K562 (cell line): Measurements from ENCODE around the gene CDKN1B. TPM values are rescaled to one million over a fixed set of nuclear protein-coding genes. Genes with fewer than 3 reads are reported as not detected.
A peak's percentile ranks its signal among the peaks of the same experiment; 100 is the strongest.

Experiments used
- ATAC-seq: fragments of 200-7000 bp; cut with Tn5 transposase; 3 replicates; pipeline ENCODE4 v1.9.1; 2020; ENCODE audit warnings: moderate library complexity
- BruUV-seq: library from RNA; stranded (reverse); fragments of 400-500 nt; replicated peaks from 2 replicates; lab custom pipeline; 2021; lab: Mats Ljungman, UMichigan
- CTCF ChIA-PET: fragments of 300-600 bp; formaldehyde crosslinking; extraction: SDS; loops from one replicate; lab custom pipeline; 2021; ENCODE audit warnings: low intra/inter-chr PET ratio; lab: Yijun Ruan, JAX
- POLR2A ChIA-PET: fragments of 300-600, 350-650 bp; sonication (Branson Sonifier 250); formaldehyde crosslinking; extraction: SDS; loops from one replicate; lab custom pipeline; 2021; ENCODE audit warnings: antibody characterized with exemption, inconsistent platforms; lab: Yijun Ruan, JAX
- DNase-seq, 4 experiments: peaks; one replicate each; pipeline versions ENCODE4 v3.0.0 to v3.0.0-alpha.2; 2011 to 2018; ENCODE audit warnings: low spot score in 3 of 4, mixed read lengths in 3 of 4; ENCODE audit errors: extremely low read depth in 1 of 4
- FAIRE-seq: peaks from 2 replicates; lab custom pipeline; 2011; peaks lifted over from hg19 to GRCh38; lab: Jason Lieb, UNC
- H2AFZ ChIP-seq: 2 replicates; pipeline ENCODE4 v1.6.0; 2011; ENCODE audit warnings: low read depth, low read length, control low read depth, inconsistent platforms
- H3K27ac ChIP-seq: fragments of 200-600 bp; 3 replicates; pipeline ENCODE4 v1.8.0; 2011; ENCODE audit warnings: low read depth, mild to moderate bottlenecking, control low read depth, inconsistent platforms, low read length, moderate library complexity, mixed read lengths; ENCODE audit errors: extremely low read depth
- H3K27me3 ChIP-seq, 2 experiments: fragments of 300-600 bp in 1 of 2; 2 replicates in 1 of 2; 3 replicates in 1 of 2; pipeline versions ENCODE4 v1.6.0 to v1.8.0; 2011; ENCODE audit warnings: inconsistent platforms in 2 of 2, low read length in 2 of 2, mild to moderate bottlenecking in 1 of 2, mixed read lengths in 1 of 2, moderate library complexity in 1 of 2; ENCODE audit not compliant: control insufficient read depth in 2 of 2, insufficient read depth in 2 of 2
- H3K36me3 ChIP-seq: fragments of 300-600 bp; 3 replicates; pipeline ENCODE4 v1.8.0; 2011; ENCODE audit warnings: mild to moderate bottlenecking, low read length, inconsistent platforms; ENCODE audit not compliant: control insufficient read depth, insufficient read depth
- H3K4me1 ChIP-seq, 2 experiments: fragments of 200-600 bp in 1 of 2; replicated peaks in 1 of 2; 2 replicates in 1 of 2; 3 replicates in 1 of 2; pipeline versions ENCODE4 v1.5.1 to v1.8.0; 2011; ENCODE audit warnings: inconsistent platforms in 2 of 2, low read length in 2 of 2, mild to moderate bottlenecking in 1 of 2, mixed read lengths in 1 of 2, moderate library complexity in 1 of 2; ENCODE audit not compliant: control insufficient read depth in 2 of 2, insufficient read depth in 2 of 2
- H3K4me2 ChIP-seq: 2 replicates; pipeline ENCODE4 v1.6.1; 2011; ENCODE audit warnings: low read length, control low read depth, inconsistent platforms, mixed read lengths; ENCODE audit not compliant: insufficient read depth
- H3K4me3 ChIP-seq: fragments of 200-600 bp; sonication (generic), shearing (Covaris generic); 2 replicates; pipeline ENCODE4 v1.5.1; 2016; ENCODE audit warnings: control low read depth, inconsistent platforms
- H3K79me2 ChIP-seq: fragments of 200-600 bp; 3 replicates; pipeline ENCODE4 v1.8.0; 2011; ENCODE audit warnings: low read length, inconsistent platforms; ENCODE audit not compliant: control insufficient read depth, insufficient read depth
- H3K9ac ChIP-seq, 2 experiments: 2 replicates each; pipeline versions ENCODE4 v1.6.0 to v1.6.1; 2011; ENCODE audit warnings: low read depth in 2 of 2, low read length in 2 of 2, control low read depth in 1 of 2, inconsistent platforms in 1 of 2, mild to moderate bottlenecking in 1 of 2, mixed read lengths in 1 of 2; ENCODE audit not compliant: insufficient read depth in 1 of 2
- H3K9me1 ChIP-seq: one replicate; pipeline ENCODE4 v1.6.0; 2011; ENCODE audit warnings: inconsistent platforms, mild to moderate bottlenecking, low read length, moderate library complexity; ENCODE audit not compliant: control insufficient read depth, insufficient read depth
- H3K9me3 ChIP-seq: replicated peaks from 2 replicates; pipeline ENCODE4 v1.5.1; 2011; ENCODE audit warnings: low read depth, low read length, inconsistent platforms; ENCODE audit not compliant: control insufficient read depth, insufficient read depth
- H4K20me1 ChIP-seq: replicated peaks from 2 replicates; pipeline ENCODE4 v1.6.1; 2011; ENCODE audit warnings: low read length, inconsistent platforms, mixed read lengths; ENCODE audit not compliant: control insufficient read depth, insufficient read depth
- AFF1 ChIP-seq, 2 experiments: fragments of 450-650 bp; IDR thresholded peaks; 2 replicates each; pipeline ENCODE4 v1.6.1; 2018; ENCODE audit warnings: mild to moderate bottlenecking in 2 of 2, low read depth in 1 of 2; ENCODE audit not compliant: partially characterized antibody in 2 of 2
- LCOR ChIP-seq: sonication (generic); formaldehyde crosslinking; IDR thresholded peaks from 2 replicates; pipeline ENCODE4 v1.8.0; 2022; ENCODE audit warnings: mild to moderate bottlenecking, missing genetic modification reagents
- MLLT1 ChIP-seq, 2 experiments: fragments of 450-650 bp; IDR thresholded peaks; 2 replicates each; pipeline ENCODE4 v1.6.1; 2016
- POLR2A ChIP-seq: fragments of 450-650 bp; conservative IDR thresholded peaks from 2 replicates; pipeline ENCODE4 v1.6.1; 2016
- POLR2B ChIP-seq: fragments of 450-650 bp; IDR thresholded peaks from 2 replicates; pipeline ENCODE4 v1.6.1; 2018; ENCODE audit warnings: low read depth; ENCODE audit not compliant: partially characterized antibody
- ZKSCAN1 ChIP-seq: fragments of 150-350 bp; IDR thresholded peaks from 2 replicates; pipeline ENCODE4 v1.6.1; 2016; ENCODE audit warnings: low read depth, low read length
- WGBS: fragments of 100-300 bp; shearing (Covaris generic); methylation state at CpG from one replicate; pipeline ENCODE4 v1.1.6; 2016; ENCODE audit warnings: low coverage, mixed read lengths; ENCODE audit not compliant: insufficient coverage; ENCODE audit errors: missing lambda C conversion rate; 5-methylcytosine and 5-hydroxymethylcytosine counted together
- in situ Hi-C: fragments of 300-500 bp; cut with MboI; formaldehyde crosslinking; loops from 4 replicates; pipeline ENCODE4 v1.15.0; 2018; ENCODE audit warnings: inconsistent platforms, mixed read lengths
- intact Hi-C: fragments of 100-400 bp; cut with micrococcal nuclease; formaldehyde crosslinking; loops from 2 replicates; pipeline ENCODE4 v1.14.2; 2022
- polyA plus RNA-seq, 8 experiments: library from polyadenylated mRNA; depleted of rRNA in 4 of 8; stranded (reverse) in 5 of 8; unstranded in 3 of 8; fragments of >200 nt; fragmentation: Nextera tagmentation in 2 of 8; fragmentation: Illumina TruSeq in 1 of 8; extraction: Ambion mirVana in 2 of 8; extraction: Trizol in 1 of 8; gene quantifications; 2 replicates each; pipeline versions ENCODE4 v1.2.1 to v1.2.3, GENCODE V29; 2011 to 2014; ENCODE audit warnings: inconsistent platforms in 1 of 8, missing spikeins in 1 of 8
- total RNA-seq, 7 experiments: library from RNA; depleted of rRNA in 6 of 7; stranded (reverse); fragments of >200 nt in 6 of 7; fragmentation: Illumina TruSeq in 2 of 7; extraction: Trizol in 2 of 7; gene quantifications; 2 replicates each; pipeline versions ENCODE4 v1.2.1 to v1.2.3, GENCODE V29; 2011 to 2021; ENCODE audit warnings: low replicate concordance in 1 of 7

Gene CDKN1B
- total and polyA plus RNA-seq, 9 of the 15 experiments (the other 6 are each of a cell fraction or from before 2014, with no cell fraction given), result 2.6 to 35.2 (median 15.5) TPM

GRCh38 chr12:12720672-12721161, 3.5 kb downstream of the CDKN1B start:
- intact Hi-C loops, result no loop called here

More at GRCh38 chr12:12720672-12721161, 3.5 kb downstream of the CDKN1B start:
- no peaks in the 10 kb centered on the region for H4K20me1 ChIP-seq
- FAIRE-seq (peak; percentile 56), DNase-seq (peak in 1 of 4 experiments; percentile 49), ATAC-seq (peak; percentile 6)
- H3K9me1 ChIP-seq, result no peaks in the 10 kb centered on the region
- peaks cover 36% of the 10 kb centered on the region for H3K36me3 ChIP-seq
- no peaks in the 10 kb centered on the region for H3K27me3 ChIP-seq
- in situ Hi-C loops, result loop anchor here (25.0 kb wide), 1 partner anchor 1158 kb away; no protein-coding TSS in a partner anchor
- no TSS peak for BruUV-seq
- peak overlapping the region in 1 of 2 experiments; percentile 94; a peak in 2 of 4 replicates for H3K9ac ChIP-seq
- no peak for TF ChIP-seq ZKSCAN1
- TF ChIP-seq POLR2A, result 0 out of 2 replicates have a peak, but pooled peaks have one; percentile 21
- TF ChIP-seq AFF1 (IDR thresholded peaks at IDR 0.05; ENCODE audit: low read depth in 1 of 2, partially characterized antibody in 2 of 2), result peak in 1 of 2 experiments; percentile 35
- TF ChIP-seq LCOR (CRISPR knock-in tag), result no peak
- TF ChIP-seq POLR2B, result peak; percentile 21
- peak in 1 of 2 experiments; percentile 29; a peak in 1 of 4 replicates for TF ChIP-seq MLLT1 (IDR thresholded peaks at IDR 0.05)
- H3K79me2 ChIP-seq, result peaks cover 83% of the 10 kb centered on the region
- 16% methylated on average over 4 of the region's 4 CpGs for WGBS
- H3K9me3 ChIP-seq, result no peaks in the 10 kb centered on the region
- H3K4me3 ChIP-seq, result 0 out of 2 replicates have a peak overlapping the region, but pooled peaks have one; percentile 2
- POLR2A ChIA-PET, result interaction anchor here (0.6 to 1.5 kb wide), 3 partner anchors 14 to 371 kb away, joined by 3 to 5 read pairs (median 4); partner anchors contain the start of gene MANSC1
- CTCF ChIA-PET, result no interaction called here
- peaks cover 10 to 30% of the 10 kb centered on the region in 2 experiments; a peak in 4 of 5 replicates for H3K4me1 ChIP-seq
- peak overlapping the region; percentile 95; the same call in 2 of the 3 replicates for H3K27ac ChIP-seq
- peak overlapping the region; percentile 46 for H3K4me2 ChIP-seq
- no peak overlapping the region for H2AFZ ChIP-seq
